DMS 273 (cell line): ENCODE measurements around the gene TNFSF9.
A peak's percentile ranks its signal among the peaks of the same experiment; 100 is the strongest.
"Not testable (repeated sequence)": the region's sequence is repeated elsewhere in the genome, so short reads cannot be mapped to it uniquely, and the experiment has no call there.

Experiments
- DNase-seq: peaks from one replicate; lab custom pipeline; 2025; ENCODE audit not compliant: unreplicated experiment; lab: John Stamatoyannopoulos, UW

TNFSF9 gene

DNA sequence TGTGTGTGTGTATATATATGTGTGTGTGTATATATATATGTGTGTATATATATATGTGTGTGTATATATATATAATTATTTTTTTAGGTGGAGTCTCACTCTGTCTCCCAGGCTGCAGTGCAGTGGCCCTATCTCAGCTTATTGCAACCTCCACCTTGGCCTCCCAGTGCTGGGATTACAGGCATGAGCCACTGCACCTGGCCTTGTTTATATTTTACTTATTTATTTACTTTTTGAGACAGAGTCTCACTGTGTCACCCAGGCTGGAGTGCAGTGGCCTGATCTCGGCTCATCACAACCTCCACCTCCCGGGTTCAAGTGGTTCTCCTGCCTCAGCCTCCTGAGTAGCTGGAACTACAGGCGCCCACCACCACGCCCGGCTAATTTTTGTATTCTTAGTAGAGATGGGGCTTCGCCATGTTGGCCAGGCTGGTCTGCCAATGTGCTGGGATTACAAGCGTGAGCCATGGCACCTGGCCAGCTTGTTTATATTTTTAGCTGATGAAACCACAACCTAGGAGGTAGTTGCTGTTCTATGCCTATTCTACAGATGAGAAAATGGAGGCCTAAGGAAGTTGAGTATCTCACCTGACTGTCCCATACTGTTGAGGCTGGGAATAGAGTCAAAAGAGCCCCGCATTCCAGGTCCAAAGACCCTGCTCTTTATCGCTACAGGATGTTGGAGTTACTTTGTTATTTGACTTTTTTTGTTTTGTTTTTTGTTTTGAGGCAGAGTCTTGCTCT is 22.6 kb upstream of the TNFSF9 start:
- DNase-seq: not testable (repeated sequence)

DNA sequence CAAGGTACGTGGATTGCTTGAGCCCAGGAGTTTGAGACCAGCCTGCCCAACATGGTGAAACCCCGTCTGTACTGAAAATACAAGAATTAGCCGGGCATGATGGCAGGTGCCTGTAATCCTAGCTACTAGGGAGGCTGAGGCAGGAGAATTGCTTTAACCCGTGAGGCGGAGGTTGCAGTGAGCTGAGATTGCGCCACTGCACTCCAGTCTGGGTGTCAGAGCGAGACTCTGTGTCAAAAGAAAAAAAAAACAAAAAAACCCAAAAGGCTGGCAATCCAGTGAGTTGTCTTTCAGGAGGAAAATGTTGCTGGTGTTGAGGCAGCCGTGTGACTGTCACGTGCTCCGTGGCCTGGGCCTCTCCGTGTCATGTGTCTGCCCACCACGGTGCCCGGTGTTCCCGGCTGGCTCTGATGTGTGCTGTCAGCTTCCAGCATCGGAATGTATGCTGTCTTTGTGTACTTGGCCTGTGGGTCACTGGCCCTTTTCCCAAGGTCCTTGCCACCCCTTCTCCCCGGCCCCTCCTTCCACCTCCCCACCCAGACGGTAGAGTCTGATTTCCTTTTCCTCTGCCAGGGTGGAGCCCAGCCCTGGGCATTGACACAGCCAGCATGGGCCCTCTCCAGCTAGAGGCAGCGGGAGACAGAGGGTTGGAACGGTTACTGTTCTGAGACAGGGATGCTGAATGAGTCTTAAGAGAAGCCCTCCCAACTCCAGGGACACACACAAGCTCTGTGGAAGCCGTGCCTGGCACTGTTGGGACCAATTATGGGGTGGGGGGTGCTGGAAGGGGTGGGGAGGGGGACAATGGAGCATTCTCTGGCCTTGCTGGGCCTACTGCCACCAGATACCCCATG is 21.5 kb upstream of the TNFSF9 start:
- no peak for DNase-seq

- DNase-seq: no peak
Measured at GRCh38 chr19:6510618-6511017, 20.2 kb upstream of the TNFSF9 start.

- DNase-seq: no peak
Measured at GRCh38 chr19:6514089-6514488, 16.7 kb upstream of the TNFSF9 start.

- DNase-seq: no peak
Measured at GRCh38 chr19:6514926-6515544, 15.8 kb upstream of the TNFSF9 start.

- DNase-seq: peak; percentile 90
Measured at GRCh38 chr19:6516018-6516658, 14.7 kb upstream of the TNFSF9 start.

DNA sequence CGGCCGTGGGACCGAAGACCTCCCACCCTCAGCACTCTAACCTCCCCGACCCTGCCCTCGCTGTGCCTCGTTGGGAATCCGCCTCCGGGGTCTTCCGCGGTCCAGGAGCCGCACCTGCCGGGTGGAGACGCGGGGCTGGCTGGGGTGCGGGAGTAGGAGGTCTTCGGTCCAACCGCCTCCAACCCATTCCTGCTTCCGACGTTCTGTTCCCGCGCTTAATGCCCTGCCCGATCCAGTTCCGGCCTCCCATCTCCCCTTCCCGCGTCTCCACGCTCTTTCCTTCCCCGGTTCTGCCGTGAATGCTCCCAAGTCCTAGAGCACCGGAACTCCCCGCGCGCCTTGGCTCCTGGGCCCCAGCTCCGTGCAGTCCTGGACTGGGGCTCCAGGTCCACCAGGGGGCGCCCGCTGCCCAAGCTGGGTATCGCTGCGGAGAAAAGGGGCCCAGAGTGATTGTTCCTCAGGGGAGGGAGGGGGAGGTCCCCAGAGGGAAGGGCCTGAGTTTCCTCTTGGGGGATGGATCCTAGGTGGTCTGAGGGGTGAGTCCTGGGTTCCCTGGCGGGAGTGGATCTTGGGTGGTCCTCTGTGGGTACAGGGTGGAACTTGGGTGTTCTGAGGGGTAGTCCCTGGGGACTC is 14.1 kb upstream of the TNFSF9 start:
- DNase-seq: peak; percentile 96

GRCh38 chr19:6518145-6518911 is 12.5 kb upstream of the TNFSF9 start:
- DNase-seq: no peak

- no peak for DNase-seq
Measured at GRCh38 chr19:6519289-6519688, 11.5 kb upstream of the TNFSF9 start.

DNA sequence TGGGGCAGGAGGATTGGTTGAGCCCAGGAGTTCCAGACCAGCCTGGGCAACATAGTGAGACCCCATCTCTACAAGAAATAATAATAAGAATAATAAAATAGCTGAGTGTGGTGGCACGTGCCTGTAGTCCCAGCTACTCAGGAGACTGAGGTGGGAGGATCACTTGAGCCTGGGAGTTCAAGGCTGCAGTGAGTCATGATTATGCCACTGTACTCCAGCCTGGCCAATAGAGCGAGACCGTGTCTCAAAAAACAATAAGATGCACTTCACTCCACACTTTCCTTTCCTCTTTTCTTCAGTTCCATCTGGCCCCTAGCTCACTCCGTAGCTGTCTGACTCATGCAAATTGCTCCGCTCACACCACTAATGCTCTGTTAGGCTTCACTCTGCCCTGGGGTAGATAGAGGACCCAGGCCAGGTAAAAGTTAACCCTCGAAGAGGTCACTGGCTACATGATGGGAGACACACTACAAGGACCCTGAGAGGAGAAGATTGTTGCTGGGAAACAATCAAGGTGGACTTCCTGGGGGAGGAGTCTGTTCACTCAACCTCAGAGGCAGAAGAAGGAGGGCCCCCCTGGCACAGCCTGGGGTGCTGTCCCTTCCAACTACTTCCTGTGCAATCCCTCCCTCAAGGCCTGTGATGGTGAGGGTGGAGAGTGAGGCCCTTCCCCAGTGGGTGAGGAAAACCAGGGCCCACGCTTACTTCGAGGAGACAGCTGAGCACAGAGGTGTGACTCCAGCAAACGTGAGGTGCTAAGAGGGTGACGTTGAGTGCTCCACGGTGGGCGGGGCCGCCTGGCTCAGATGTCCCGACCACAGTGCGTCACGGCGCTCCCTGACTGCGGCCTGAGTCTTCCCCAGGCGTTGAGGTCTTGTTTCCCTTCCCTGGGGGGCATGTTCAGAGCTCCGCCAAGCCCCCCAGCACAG is 8.8 kb upstream of the TNFSF9 start:
- DNase-seq: no peak

DNA sequence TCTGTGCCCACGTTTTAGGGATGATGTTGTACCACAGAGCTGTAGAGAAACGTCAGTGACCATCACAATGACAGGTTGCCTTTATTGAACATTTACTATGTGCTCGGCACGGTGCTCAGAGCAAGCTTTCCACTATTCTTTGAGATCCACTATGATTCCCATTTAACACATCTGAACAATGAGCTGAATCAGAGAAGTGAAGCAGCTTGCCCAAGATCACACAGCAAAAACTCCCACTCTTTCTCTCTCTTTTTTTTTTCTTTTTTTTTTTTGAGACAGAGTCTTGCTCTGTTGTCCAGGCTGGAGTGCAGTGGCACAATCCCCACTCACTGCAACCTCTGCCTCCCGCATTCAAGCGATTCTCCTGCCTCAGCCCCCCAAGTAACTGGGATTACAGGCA is 8.1 kb upstream of the TNFSF9 start:
- DNase-seq: no peak

DNA sequence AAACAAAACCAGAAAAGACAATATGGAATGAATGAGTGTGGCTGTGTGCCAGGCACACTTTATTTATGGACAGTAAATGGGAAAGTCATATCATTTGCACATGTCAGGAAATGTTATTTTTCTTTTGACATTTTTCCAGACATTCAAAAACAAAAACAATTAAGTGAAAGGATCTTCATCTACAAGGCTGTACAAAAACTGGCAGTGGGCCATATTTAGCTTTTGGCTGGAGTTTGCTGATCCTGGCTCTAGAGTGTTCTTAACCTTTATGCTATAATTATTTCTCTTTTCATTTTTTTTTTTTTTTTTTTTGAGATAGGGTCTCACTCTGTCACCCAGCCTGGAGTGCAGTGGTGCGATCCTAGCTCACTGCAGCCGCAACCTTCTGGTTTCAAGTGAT is 6.5 kb upstream of the TNFSF9 start:
- peak; percentile 19 for DNase-seq

DNA sequence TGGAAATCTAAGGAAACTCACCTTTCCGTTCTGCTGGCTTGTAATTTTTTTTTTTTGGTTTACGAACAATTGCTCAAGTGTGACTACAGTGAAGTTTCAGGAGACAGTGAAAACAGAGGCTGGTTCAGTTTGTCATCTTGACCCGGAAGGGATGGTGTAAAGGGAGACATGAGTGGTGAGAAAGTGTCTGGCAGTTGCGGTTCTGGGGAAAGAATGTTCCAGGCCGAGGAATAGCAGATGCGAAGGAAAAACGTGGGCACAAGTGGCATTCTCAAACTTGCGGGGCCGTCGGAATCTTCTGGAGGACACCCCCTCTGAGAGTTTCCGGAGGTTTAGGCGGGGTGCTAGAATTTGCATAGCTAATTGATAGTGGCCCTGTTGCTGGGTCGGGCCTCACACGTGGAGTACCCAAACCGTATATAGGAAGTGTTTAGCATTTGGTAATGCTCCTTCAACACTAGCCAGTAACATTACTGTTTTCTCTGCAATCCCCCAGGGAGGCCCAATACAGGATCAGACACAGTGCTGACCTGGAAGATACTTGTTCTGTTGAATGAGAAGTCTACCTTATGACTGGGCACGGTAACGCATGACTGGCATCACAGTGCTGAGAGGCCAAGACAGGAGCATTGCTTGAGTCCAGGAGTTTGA is 2.8 kb upstream of the TNFSF9 start:
- no peak for DNase-seq

- peak; percentile 63 for DNase-seq
Measured at GRCh38 chr19:6528544-6529121, 2.2 kb upstream of the TNFSF9 start.

GRCh38 chr19:6529351-6529750 is 1.5 kb upstream of the TNFSF9 start:
- DNase-seq: no peak

DNA sequence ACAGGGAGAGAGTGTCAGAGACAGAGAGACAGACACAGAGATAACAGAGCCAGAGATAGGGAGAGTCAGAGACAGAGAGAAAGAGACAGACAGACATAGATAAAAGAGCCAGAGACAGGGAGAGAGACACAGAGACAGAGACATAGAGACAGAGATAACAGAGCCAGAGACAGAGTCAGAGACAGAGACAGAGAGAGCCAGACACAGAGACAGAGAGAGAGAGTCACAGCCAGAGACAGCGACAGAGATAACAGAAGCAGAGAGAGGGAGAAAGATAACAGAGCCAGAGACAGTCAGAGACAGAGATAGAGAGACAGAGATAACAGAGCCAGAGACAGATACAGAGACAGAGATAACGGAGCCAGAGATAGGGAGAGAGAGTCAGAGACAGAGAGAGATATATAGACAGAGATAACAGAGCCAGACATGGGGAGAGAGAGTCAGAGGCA is 865 bp upstream of the TNFSF9 start:
- DNase-seq: no peak

- DNase-seq: no peak
Measured at GRCh38 chr19:6531163-6531955, 533 bp downstream of the TNFSF9 start.

GRCh38 chr19:6531956-6532243 is 1.1 kb downstream of the TNFSF9 start:
- no peak for DNase-seq
